ENCODE data around the gene NUTF2. TPM values are rescaled to one million over a fixed set of nuclear protein-coding genes. Genes with fewer than 3 reads are reported as not detected.

Gene NUTF2
- total RNA-seq, 1 experiment from 2014 or later = 340 TPM

DNA sequence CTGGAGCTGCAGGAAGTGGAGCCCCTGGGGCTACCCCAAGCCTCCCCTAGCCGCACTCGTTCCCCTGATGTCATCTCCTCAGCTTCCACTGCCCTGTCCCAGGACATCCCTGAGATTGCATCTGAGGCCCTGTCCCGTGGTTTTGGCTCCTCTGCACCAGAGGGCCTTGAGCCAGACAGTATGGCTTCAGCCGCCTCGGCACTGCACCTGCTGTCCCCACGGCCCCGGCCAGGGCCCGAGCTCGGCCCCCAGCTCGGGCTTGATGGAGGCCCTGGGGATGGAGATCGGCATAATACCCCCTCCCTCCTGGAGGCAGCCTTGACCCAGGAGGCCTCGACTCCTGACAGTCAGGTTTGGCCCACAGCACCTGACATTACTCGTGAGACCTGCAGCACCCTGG is 33.9 kb downstream of the NUTF2 start:
- H3K36me3 ChIP-seq (replicated peaks; ENCODE audit: control insufficient read depth, insufficient read depth, low read length) = peaks cover 62% of the 10 kb centered on the region

GRCh38 chr16:67881621-67882161 is 35.0 kb downstream of the NUTF2 start:
- H3K27me3 ChIP-seq (ENCODE audit: control insufficient read depth, insufficient read depth, low read length) = no peaks in the 10 kb centered on the region
- peak; percentile 26 for DNase-seq
- H3K36me3 ChIP-seq (replicated peaks; ENCODE audit: control insufficient read depth, insufficient read depth, low read length) = peaks cover 56% of the 10 kb centered on the region
- H3K4me3 ChIP-seq (ENCODE audit: insufficient read depth, low read depth, low read length) = no peak overlapping the region

More for the DNA sequence above, 33.9 kb downstream of the NUTF2 start:
- Histone ChIP-seq H3K27me3 (ENCODE audit: control insufficient read depth, insufficient read depth, low read length) (no peaks in the 10 kb centered on the region), H3K4me3 (ENCODE audit: insufficient read depth, low read depth, low read length) (no peak overlapping the region)
- DNase-seq = peak; percentile 33

- no peaks in the 10 kb centered on the region for H3K27me3 ChIP-seq (ENCODE audit: control insufficient read depth, insufficient read depth, low read length)
- H3K4me3 ChIP-seq (ENCODE audit: insufficient read depth, low read depth, low read length) = no peak overlapping the region
- H3K36me3 ChIP-seq (replicated peaks; ENCODE audit: control insufficient read depth, insufficient read depth, low read length) = peaks cover 49% of the 10 kb centered on the region
- DNase-seq = peak; percentile 30
Measured at GRCh38 chr16:67882374-67883145, 35.8 kb downstream of the NUTF2 start.

DNA sequence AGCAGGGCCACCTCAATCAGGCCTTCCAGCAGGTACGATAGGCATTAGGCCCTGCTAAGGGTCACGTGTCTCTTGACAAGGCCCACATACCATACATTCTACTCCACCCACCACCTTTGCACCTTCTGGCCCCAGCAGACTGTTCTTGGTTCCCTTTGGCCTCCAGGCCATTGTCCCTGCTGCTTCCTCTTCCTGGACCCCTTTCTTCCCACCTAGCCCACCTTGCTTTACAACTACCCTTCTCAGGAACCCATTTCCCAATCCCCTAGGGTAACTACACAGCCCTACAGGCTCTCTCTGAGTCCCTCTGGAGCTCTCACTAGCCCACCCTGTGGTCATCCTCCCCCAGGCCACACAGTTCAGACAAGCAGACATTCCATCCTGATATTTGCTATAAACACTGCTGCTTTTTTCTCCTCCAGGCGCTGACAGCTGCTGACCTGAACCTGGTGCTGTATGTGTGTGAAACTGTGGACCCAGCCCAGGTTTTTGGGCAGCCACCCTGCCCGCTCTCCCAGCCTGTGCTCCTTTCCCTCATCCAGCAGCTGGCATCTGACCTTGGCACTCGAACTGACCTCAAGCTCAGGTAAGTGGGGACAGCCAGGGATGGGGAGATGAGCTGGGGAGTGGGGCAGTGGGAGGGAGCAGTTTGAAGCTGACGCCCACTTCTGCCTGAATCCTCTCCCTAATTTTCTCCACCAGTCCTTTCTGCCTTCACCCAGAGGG is 36.6 kb downstream of the NUTF2 start:
- H3K36me3 ChIP-seq (replicated peaks; ENCODE audit: control insufficient read depth, insufficient read depth, low read length) = peaks cover 43% of the 10 kb centered on the region

GRCh38 chr16:67883872-67884261 is 37.1 kb downstream of the NUTF2 start:
- peaks cover 39% of the 10 kb centered on the region for H3K36me3 ChIP-seq (replicated peaks; ENCODE audit: control insufficient read depth, insufficient read depth, low read length)
- no peaks in the 10 kb centered on the region for H3K27me3 ChIP-seq (ENCODE audit: control insufficient read depth, insufficient read depth, low read length)
- H3K4me3 ChIP-seq (ENCODE audit: insufficient read depth, low read depth, low read length) = no peak overlapping the region
- peak; percentile 97 for DNase-seq

More for the DNA sequence above, 36.6 kb downstream of the NUTF2 start:
- no peaks in the 10 kb centered on the region for H3K27me3 ChIP-seq (ENCODE audit: control insufficient read depth, insufficient read depth, low read length)
- peak; percentile 32 for DNase-seq
- H3K4me3 ChIP-seq (ENCODE audit: insufficient read depth, low read depth, low read length) = no peak overlapping the region

DNA sequence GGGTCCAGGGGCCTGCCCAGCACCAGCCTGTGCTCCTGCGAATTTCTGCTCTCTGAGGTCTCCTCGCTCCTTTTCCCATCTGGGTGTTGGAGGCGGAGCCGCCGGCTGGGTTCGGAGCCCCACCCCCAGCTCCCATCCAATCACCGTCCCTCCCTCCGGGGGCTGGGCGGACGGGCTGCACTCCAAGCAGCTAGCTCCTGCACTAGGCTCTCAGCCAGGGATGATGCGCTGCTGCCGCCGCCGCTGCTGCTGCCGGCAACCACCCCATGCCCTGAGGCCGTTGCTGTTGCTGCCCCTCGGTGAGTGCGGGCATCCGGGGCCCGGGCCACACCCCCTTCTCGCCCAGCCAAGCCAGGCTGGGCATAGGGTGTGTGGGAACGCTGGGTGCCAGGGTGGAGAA is 38.0 kb downstream of the NUTF2 start, which contains the start of gene NRN1L:
NRN1L (plus strand) TSS at position 202 of the 400 bp plus-strand sequence; CDS start at position 221, 19 bp downstream.
- Histone ChIP-seq H3K36me3 (replicated peaks; ENCODE audit: control insufficient read depth, insufficient read depth, low read length) (peaks cover 32% of the 10 kb centered on the region), H3K4me3 (ENCODE audit: insufficient read depth, low read depth, low read length) (peak within 1 kb of the TSS; percentile 12; the same call in 1 of the 2 replicates), H3K27me3 (ENCODE audit: control insufficient read depth, insufficient read depth, low read length) (no peaks in the 10 kb centered on the region)
- DNase-seq = peak; percentile 99

DNA sequence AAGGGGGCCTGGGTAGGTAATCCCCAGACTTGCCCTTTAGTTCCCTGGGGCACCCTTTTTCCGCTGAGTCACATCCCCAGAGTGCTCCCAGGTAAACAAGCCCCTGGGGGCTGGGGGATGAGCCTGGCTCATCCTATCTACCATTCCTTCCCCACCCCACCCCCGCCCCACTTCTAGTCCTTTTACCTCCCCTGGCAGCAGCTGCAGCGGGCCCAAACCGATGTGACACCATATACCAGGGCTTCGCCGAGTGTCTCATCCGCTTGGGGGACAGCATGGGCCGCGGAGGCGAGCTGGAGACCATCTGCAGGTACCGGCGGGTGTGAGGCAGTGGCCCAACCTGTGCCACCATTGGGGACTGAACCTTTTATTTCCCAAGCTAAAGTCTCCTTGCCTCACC is 38.8 kb downstream of the NUTF2 start:
- H3K36me3 ChIP-seq (replicated peaks; ENCODE audit: control insufficient read depth, insufficient read depth, low read length) = peaks cover 26% of the 10 kb centered on the region
- no peak overlapping the region for H3K4me3 ChIP-seq (ENCODE audit: insufficient read depth, low read depth, low read length)
- H3K27me3 ChIP-seq (ENCODE audit: control insufficient read depth, insufficient read depth, low read length) = no peaks in the 10 kb centered on the region
- DNase-seq = peak; percentile 77

- no peaks in the 10 kb centered on the region for H3K27me3 ChIP-seq (ENCODE audit: control insufficient read depth, insufficient read depth, low read length)
- H3K36me3 ChIP-seq (replicated peaks; ENCODE audit: control insufficient read depth, insufficient read depth, low read length) = peaks cover 23% of the 10 kb centered on the region
- peak; percentile 53 for DNase-seq
- H3K4me3 ChIP-seq (ENCODE audit: insufficient read depth, low read depth, low read length) = no peak overlapping the region
Measured at GRCh38 chr16:67885976-67886375, 39.2 kb downstream of the NUTF2 start.

GRCh38 chr16:67886387-67886786 is 39.7 kb downstream of the NUTF2 start:
- DNase-seq = peak; percentile 64
- H3K4me3 ChIP-seq (ENCODE audit: insufficient read depth, low read depth, low read length) = no peak overlapping the region
- peaks cover 19% of the 10 kb centered on the region for H3K36me3 ChIP-seq (replicated peaks; ENCODE audit: control insufficient read depth, insufficient read depth, low read length)
- no peaks in the 10 kb centered on the region for H3K27me3 ChIP-seq (ENCODE audit: control insufficient read depth, insufficient read depth, low read length)

- Histone ChIP-seq H3K36me3 (replicated peaks; ENCODE audit: control insufficient read depth, insufficient read depth, low read length) (peaks cover 2% of the 10 kb centered on the region; the same call in 1 of the 2 replicates), H3K4me3 (ENCODE audit: insufficient read depth, low read depth, low read length) (no peak overlapping the region), H3K27me3 (ENCODE audit: control insufficient read depth, insufficient read depth, low read length) (no peaks in the 10 kb centered on the region)
- DNase-seq = no peak
Measured at GRCh38 chr16:67888331-67888730, 41.6 kb downstream of the NUTF2 start.

GRCh38 chr16:67892375-67892774 is 45.6 kb downstream of the NUTF2 start:
- H3K36me3 ChIP-seq (replicated peaks; ENCODE audit: control insufficient read depth, insufficient read depth, low read length) = no peaks in the 10 kb centered on the region
- DNase-seq = no peak
- no peaks in the 10 kb centered on the region for H3K27me3 ChIP-seq (ENCODE audit: control insufficient read depth, insufficient read depth, low read length)
- peak overlapping the region; percentile 27 for H3K4me3 ChIP-seq (ENCODE audit: insufficient read depth, low read depth, low read length)

DNA sequence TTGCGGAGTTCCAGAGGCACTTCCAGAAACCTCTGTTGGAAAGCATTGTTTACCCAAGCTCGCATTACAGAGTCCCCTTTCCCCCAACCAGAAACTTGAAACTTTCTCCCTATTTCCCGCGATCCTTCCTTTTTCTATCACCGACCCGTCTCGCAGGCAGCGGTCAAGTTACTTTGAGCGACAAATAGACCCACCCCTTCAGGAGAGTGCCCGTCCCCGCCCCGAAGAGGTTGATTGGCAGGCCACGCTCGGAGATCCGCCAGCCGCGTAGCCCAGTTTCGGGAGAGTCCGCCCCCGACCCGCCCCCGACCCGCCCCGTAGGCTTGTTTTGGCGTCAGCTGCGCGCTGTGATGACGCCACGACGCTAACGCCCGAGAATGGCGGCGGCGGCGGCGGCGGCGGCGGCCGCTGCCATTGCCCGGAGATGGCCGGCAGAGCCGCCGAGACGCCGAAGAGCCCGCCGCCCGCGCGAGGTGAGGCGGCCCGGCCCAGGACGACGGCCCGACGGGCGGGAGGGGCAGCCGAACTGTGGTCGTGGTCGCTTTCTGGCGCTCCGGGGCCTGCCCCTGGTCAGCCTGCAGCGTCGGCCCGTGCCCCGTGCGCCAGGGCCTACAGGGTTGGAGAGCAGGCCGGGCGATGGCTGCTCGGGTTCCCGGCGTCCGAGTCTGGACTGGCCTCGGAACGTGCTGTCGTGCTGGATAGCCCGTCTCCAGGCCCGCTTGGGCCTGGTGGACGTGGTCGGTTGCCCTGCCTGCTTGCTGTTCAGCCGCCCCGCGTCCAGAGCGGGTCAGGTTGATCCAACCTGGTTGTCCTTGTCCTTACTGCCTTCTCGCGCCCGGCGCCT is 46.4 kb downstream of the NUTF2 start, which contains the start of gene PSKH1:
PSKH1 (plus strand) TSS at position 356 of the 844 bp plus-strand sequence. CDS start 15,496 bp downstream, outside the sequence.
- H3K36me3 ChIP-seq (replicated peaks; ENCODE audit: control insufficient read depth, insufficient read depth, low read length) = no peaks in the 10 kb centered on the region
- H3K4me3 ChIP-seq (ENCODE audit: insufficient read depth, low read depth, low read length) = peak within 1 kb of the TSS; percentile 99
- DNase-seq = peak; percentile 100
- H3K27me3 ChIP-seq (ENCODE audit: control insufficient read depth, insufficient read depth, low read length) = no peaks in the 10 kb centered on the region

DNA sequence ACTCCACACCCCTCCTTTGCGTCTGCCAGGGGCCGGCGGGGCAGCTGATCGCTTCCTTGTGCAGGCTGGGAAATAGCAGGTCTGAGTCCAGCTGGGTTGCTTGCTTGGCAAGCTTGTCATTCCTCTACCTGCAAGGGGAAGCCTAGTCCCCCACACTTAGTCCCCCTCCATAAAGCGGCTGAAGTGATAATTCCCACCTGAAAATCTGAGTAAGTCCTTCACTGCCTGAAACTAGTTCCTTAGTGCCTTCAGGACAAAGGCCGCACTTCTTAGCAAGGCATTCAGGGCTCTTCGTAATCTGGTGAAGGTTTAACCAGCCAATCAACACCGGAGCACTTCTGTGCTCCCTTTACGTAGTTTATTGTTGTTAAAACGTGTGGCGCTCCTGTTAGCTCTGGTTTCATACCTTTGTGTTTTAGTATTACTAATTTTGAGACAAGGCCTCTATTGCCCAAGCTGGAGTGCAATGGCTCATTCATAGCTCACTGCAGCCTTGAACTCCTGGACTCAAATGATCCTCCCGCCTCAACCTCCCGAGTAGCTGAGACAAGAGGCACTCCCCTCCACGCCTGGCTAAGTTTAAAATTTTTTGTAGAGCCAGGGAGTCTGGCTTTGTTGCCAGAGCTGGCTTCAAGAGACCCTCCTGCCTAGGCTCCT is 47.1 kb downstream of the NUTF2 start:
- peak; percentile 77 for DNase-seq
- Histone ChIP-seq H3K27me3 (ENCODE audit: control insufficient read depth, insufficient read depth, low read length) (no peaks in the 10 kb centered on the region), H3K36me3 (replicated peaks; ENCODE audit: control insufficient read depth, insufficient read depth, low read length) (no peaks in the 10 kb centered on the region), H3K4me3 (ENCODE audit: insufficient read depth, low read depth, low read length) (peak overlapping the region; percentile 99)

Measured in H7 (cell line).